ENCODE results near the gene ZNF431.

GRCh38 chr19:21164541-21164940 is 22.7 kb downstream of the ZNF431 start:
- no peak for TF ChIP-seq GATA2 (IDR thresholded peaks at IDR 0.05; ENCODE audit: low read depth, low read length)
- no peak for TF ChIP-seq GATA3 (IDR thresholded peaks at IDR 0.05; ENCODE audit: low read depth, low read length)

All from SH-SY5Y (cell line).